Gastrocnemius medialis (tissue), 4 donors: ENCODE data around the gene SGTA. TPM values are rescaled to one million over a fixed set of nuclear protein-coding genes. Genes with fewer than 3 reads are reported as not detected.
"Not testable (repeated sequence)": the region's sequence is repeated elsewhere in the genome, so short reads cannot be mapped to it uniquely, and the experiment has no call there.

ENCODE experiments used
- ATAC-seq, 2 donors: fragments of 150-250 bp; one replicate each; pipeline ENCODE4 v1.9.1; 2016
- DNase-seq, 2 donors: peaks; one replicate each; pipeline ENCODE4 v3.0.0-alpha.2; 2019
- H3K27ac ChIP-seq, 4 donors: fragments of 200-600 bp; sonication (generic); 1 replicate in 1 of 4; 2 replicates in 3 of 4; pipeline ENCODE4 v1.5.1; 2016 to 2018; ENCODE audit warnings: mild to moderate bottlenecking in 2 of 4, moderate library complexity in 1 of 4
- H3K27me3 ChIP-seq, 3 donors: fragments of 200-600 bp; sonication (generic) in 2 of 3; 1 replicate in 1 of 3; 2 replicates in 2 of 3; pipeline versions ENCODE4 v1.5.1 to v1.6.0; 2016 to 2019; ENCODE audit warnings: mild to moderate bottlenecking in 1 of 3, moderate library complexity in 1 of 3
- H3K36me3 ChIP-seq, 2 donors: fragments of 200-600 bp; sonication (generic) in 1 of 2; one replicate each; pipeline ENCODE4 v1.5.1; 2017 to 2018
- H3K4me1 ChIP-seq, 2 donors: fragments of 200-600 bp; sonication (generic) in 1 of 2; one replicate each; pipeline ENCODE4 v1.5.1; 2016 to 2017; ENCODE audit warnings: mild to moderate bottlenecking in 2 of 2
- H3K4me3 ChIP-seq, 4 donors: fragments of 200-600 bp; sonication (generic) in 3 of 4; 1 replicate in 1 of 4; 2 replicates in 3 of 4; pipeline ENCODE4 v1.5.1; 2016 to 2019; ENCODE audit warnings: mild to moderate bottlenecking in 2 of 4
- H3K9me3 ChIP-seq, 3 donors: fragments of 200-600 bp; sonication (generic) in 2 of 3; 1 replicate in 1 of 3; 2 replicates in 2 of 3; pipeline ENCODE4 v1.5.1; 2016 to 2019
- CTCF ChIP-seq, 5 experiments: fragments of 450-650 bp in 3 of 5; fragments of 200-600 bp in 2 of 5; sonication (generic) in 2 of 5; IDR thresholded peaks in 4 of 5; conservative IDR thresholded peaks in 1 of 5; 1 replicate in 4 of 5; 2 replicates in 1 of 5; pipeline ENCODE4 v1.5.1; 2016 to 2019; ENCODE audit warnings: antibody characterized with exemption in 5 of 5, mild to moderate bottlenecking in 3 of 5, moderate library complexity in 3 of 5
- POLR2A ChIP-seq, 2 donors: fragments of 450-650 bp; IDR thresholded peaks; one replicate each; pipeline ENCODE4 v1.6.1; 2017; ENCODE audit warnings: antibody characterized with exemption in 2 of 2, mild to moderate bottlenecking in 2 of 2, moderate library complexity in 2 of 2
- in situ Hi-C, 4 donors: fragments of 200-750 bp; cut with MboI; loops; one replicate each; pipeline versions ENCODE4 v1.15.0 to v1.8.0; 2017; ENCODE audit warnings: low sequenced_read_pairs in 4 of 4
- intact Hi-C: fragments of 100-400 bp; cut with DNase I; formaldehyde crosslinking; loops from one replicate; pipeline ENCODE4 v1.15.1; 2023; ENCODE audit warnings: low total_unique reads
- total RNA-seq, 4 donors: library from RNA; depleted of rRNA; stranded (reverse); fragments of >200 nt; gene quantifications; one replicate each; pipeline versions ENCODE4 v1.1.0 to v1.2.3, GENCODE V29; 2016

Gene SGTA
- total RNA-seq, 4 donors from 2014 or later: 70.0 to 114 (median 91.2) TPM

GRCh38 chr19:2716722-2717637, 66.1 kb downstream of the SGTA start:
- Histone ChIP-seq H3K4me1 (peaks cover 6% of the 10 kb centered on the region in 2 donors), H3K27ac (no peak overlapping the region), H3K4me3 (no peak overlapping the region), H3K27me3 (peaks cover 21 to 31% (median 29%) of the 10 kb centered on the region in 3 donors), H3K9me3 (peaks cover 0 to 4% (median 4%) of the 10 kb centered on the region in 3 donors), H3K36me3 (no peaks in the 10 kb centered on the region)
- intact Hi-C loops: no loop called here
- DNase-seq (no peak), ATAC-seq (no peak)
- in situ Hi-C loops: no loop called here
- no peak for TF ChIP-seq CTCF (IDR thresholded peaks at IDR 0.05 in 4 of 5, conservative IDR thresholded peaks at IDR 0.05 in 1 of 5)
- TF ChIP-seq POLR2A (IDR thresholded peaks at IDR 0.05): no peak

GRCh38 chr19:2716275-2716650, 66.8 kb downstream of the SGTA start:
- H3K4me1 ChIP-seq: peaks cover 6% of the 10 kb centered on the region in 2 donors
- no peaks in the 10 kb centered on the region for H3K36me3 ChIP-seq
- H3K9me3 ChIP-seq: peaks cover 0 to 4% (median 4%) of the 10 kb centered on the region in 3 donors
- in situ Hi-C loops: no loop called here
- no peak overlapping the region for H3K4me3 ChIP-seq
- peaks cover 16 to 29% (median 25%) of the 10 kb centered on the region in 3 donors for H3K27me3 ChIP-seq
- TF ChIP-seq CTCF (IDR thresholded peaks at IDR 0.05 in 4 of 5, conservative IDR thresholded peaks at IDR 0.05 in 1 of 5) (no peak), POLR2A (IDR thresholded peaks at IDR 0.05) (no peak)
- no peak for ATAC-seq
- H3K27ac ChIP-seq: no peak overlapping the region
- no peak for DNase-seq
- intact Hi-C loops: no loop called here

GRCh38 chr19:2715470-2716274, 67.4 kb downstream of the SGTA start:
- DNase-seq (no peak), ATAC-seq (no peak)
- intact Hi-C loops: no loop called here
- H3K27me3 ChIP-seq: peaks cover 15 to 26% (median 21%) of the 10 kb centered on the region in 3 donors
- peaks cover 0 to 4% (median 4%) of the 10 kb centered on the region in 3 donors for H3K9me3 ChIP-seq
- no peaks in the 10 kb centered on the region for H3K36me3 ChIP-seq
- TF ChIP-seq CTCF (IDR thresholded peaks at IDR 0.05 in 4 of 5, conservative IDR thresholded peaks at IDR 0.05 in 1 of 5): no peak
- TF ChIP-seq POLR2A (IDR thresholded peaks at IDR 0.05): no peak
- H3K27ac ChIP-seq: no peak overlapping the region
- H3K4me3 ChIP-seq: no peak overlapping the region
- in situ Hi-C loops: no loop called here
- peaks cover 5 to 6% of the 10 kb centered on the region in 2 donors for H3K4me1 ChIP-seq

GRCh38 chr19:2714531-2715269, 68.4 kb downstream of the SGTA start:
- Histone ChIP-seq H3K27ac (no peak overlapping the region), H3K4me3 (no peak overlapping the region), H3K9me3 (peaks cover 0 to 4% (median 4%) of the 10 kb centered on the region in 3 donors), H3K27me3 (peaks cover 5 to 17% (median 12%) of the 10 kb centered on the region in 3 donors), H3K4me1 (no peaks in the 10 kb centered on the region), H3K36me3 (no peaks in the 10 kb centered on the region)
- in situ Hi-C loops (no loop called here), intact Hi-C loops (no loop called here)
- ATAC-seq (no peak), DNase-seq (no peak)
- TF ChIP-seq CTCF (IDR thresholded peaks at IDR 0.05 in 4 of 5, conservative IDR thresholded peaks at IDR 0.05 in 1 of 5) (no peak), POLR2A (IDR thresholded peaks at IDR 0.05) (no peak)

GRCh38 chr19:2714102-2714501, 69.0 kb downstream of the SGTA start:
- H3K4me3 ChIP-seq, DNase-seq, ATAC-seq, in situ Hi-C loops, H3K9me3 ChIP-seq, H3K27ac ChIP-seq, H3K4me1 ChIP-seq, intact Hi-C loops, H3K36me3 ChIP-seq: not testable (repeated sequence)
- H3K27me3 ChIP-seq: peaks cover 3 to 11% (median 6%) of the 10 kb centered on the region in 3 donors

GRCh38 chr19:2713170-2713569, 69.9 kb downstream of the SGTA start:
- ATAC-seq, H3K9me3 ChIP-seq, H3K4me3 ChIP-seq, DNase-seq, H3K4me1 ChIP-seq, H3K27me3 ChIP-seq, in situ Hi-C loops, H3K36me3 ChIP-seq, intact Hi-C loops, H3K27ac ChIP-seq: not testable (repeated sequence)
